ENCODE measurements around the gene ATF7. TPM values are rescaled to one million over a fixed set of nuclear protein-coding genes. Genes with fewer than 3 reads are reported as not detected.
"Not testable (repeated sequence)": the region's sequence is repeated elsewhere in the genome, so short reads cannot be mapped to it uniquely, and the experiment has no call there.

Gene ATF7
- total RNA-seq, 1 experiment from 2014 or later: 31.6 TPM

GRCh38 chr12:53599579-53599978 lies 26.6 kb downstream of the ATF7 start:
- no peak for DNase-seq (ENCODE audit: extremely low read depth, low read depth)

DNA sequence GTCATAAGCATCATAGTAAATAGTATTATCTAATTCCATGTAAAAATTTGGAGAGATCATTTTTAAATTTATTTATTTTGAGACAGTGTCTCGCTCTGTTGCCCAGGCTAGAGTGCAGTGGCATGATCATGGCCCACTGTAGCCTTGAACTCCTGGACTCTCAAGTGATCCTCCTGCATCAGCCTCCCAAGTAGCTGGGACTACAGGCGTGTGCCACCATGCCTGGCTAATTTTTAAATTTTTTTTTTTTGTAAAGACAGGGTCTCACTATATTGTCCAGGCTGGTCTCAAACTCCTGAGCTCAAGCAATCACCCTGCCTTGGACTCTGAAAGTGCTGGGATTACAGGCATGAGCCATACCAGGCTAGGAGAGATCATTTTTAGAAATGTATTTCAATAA lies 27.2 kb downstream of the ATF7 start:
- DNase-seq (ENCODE audit: extremely low read depth, low read depth): not testable (repeated sequence)

GRCh38 chr12:53596920-53597363 lies 29.2 kb downstream of the ATF7 start:
- no peak for DNase-seq (ENCODE audit: extremely low read depth, low read depth)

DNA sequence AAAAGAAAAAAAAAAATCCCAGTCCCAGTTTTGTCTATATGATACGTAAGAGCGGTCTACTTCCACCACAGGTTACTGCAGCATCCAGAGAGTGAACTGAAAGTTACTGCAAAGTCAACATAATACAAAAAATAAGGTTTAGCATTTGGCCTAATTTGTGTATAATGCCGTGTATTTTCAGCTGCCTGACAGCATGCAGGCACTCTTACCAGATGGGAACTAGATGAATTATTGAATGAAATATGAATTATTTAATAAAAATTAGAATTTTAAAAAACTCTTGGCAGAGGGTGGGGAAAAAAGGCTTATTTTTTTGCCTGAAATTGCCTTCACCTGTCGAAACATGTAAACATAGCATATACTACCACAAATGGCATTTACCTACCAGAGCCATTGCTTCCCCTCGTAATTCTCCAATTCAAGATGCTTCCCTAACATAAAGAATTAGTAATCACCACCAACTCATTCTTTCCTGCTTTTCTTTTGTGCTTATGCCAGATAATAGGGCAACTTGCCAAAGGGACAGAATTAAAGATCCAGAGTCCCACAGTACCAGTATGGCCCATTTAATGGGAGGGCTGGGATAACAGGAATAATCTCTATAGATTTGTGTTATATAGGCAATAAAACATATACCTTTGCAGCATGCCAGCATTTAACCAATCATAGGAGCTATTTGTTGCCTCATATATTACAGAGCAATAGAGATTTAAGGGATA lies 31.1 kb downstream of the ATF7 start:
- no peak for DNase-seq (ENCODE audit: extremely low read depth, low read depth)

- DNase-seq (ENCODE audit: extremely low read depth, low read depth): no peak
Measured at GRCh38 chr12:53593707-53594106, 32.5 kb downstream of the ATF7 start.

- no peak for DNase-seq (ENCODE audit: extremely low read depth, low read depth)
Measured at GRCh38 chr12:53593031-53593430, 33.2 kb downstream of the ATF7 start.

DNA sequence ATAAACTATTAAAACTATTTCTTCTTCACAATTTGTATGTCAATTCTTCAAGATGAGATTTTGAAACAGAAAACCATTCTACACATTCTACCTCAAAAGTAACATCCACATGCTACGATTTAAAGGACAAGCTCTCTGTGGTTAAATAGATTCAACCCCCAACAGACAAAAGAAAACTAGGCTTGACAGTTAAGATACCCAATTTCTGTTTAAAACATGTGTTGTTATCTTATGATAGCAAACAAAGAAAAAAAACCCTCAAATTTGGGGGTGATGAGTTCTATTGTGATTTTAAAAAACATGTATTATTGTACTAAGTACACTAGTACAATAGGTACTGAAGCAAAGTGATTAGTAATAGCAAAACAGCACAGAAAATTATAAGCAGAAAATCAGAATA lies 33.8 kb downstream of the ATF7 start:
- no peak for DNase-seq (ENCODE audit: extremely low read depth, low read depth)

GRCh38 chr12:53591301-53592206 lies 34.6 kb downstream of the ATF7 start:
- no peak for DNase-seq (ENCODE audit: extremely low read depth, low read depth)

DNA sequence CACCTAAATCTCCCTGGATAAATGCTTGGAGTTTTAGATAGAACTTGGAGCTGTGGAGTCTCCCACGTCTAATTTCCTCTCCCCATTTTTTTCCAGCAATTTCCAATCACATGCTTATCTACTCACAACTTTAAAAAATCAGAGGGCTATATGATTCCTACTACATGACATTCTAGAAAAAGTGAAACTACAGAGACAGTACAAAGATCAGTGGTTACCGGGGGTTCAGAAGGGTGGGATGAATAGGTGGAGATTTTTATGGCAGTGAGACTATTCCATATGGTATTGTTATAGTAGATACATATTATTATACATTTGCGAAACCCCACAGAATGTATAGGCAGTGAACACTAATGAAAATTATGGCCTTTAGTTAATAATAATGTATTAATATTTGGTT lies 35.5 kb downstream of the ATF7 start:
- no peak for DNase-seq (ENCODE audit: extremely low read depth, low read depth)

DNA sequence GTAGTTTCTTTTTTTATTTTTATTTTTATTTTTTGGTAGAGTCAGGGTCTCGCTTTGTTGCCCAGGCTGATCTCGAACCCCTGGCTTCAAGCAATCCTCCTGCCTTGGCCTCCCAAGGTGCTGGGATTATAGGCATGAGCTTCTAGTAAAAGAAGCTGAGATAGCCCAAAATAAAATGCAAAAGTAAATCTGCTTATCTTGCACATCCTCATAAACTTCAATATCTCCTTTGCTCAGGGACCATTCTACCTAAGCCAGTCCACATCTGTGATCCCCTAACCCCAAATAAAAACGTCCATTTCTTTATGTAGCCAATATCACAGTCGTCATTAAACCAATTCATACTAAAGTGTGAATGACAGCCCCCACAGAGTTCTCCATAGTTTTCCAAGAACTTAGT lies 36.3 kb downstream of the ATF7 start:
- no peak for DNase-seq (ENCODE audit: extremely low read depth, low read depth)

DNA sequence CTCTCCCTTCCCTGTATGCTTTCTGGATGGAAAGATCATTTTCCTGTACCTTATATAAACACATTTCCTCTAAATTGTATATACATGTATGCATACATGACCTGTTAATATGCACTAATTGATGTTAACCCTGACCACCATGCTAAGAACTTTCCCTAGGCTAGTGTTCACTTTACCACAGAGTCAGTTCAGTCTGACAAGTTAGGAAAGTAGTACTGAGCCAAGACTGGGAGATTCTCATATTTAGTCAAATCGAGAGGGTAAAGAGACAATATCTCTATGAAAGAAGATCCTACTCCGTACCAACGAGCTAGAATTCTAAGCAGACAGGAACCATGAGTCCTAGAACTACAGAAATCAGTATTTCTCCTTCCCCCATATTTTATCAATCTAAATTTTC lies 36.8 kb downstream of the ATF7 start:
- no peak for DNase-seq (ENCODE audit: extremely low read depth, low read depth)

- DNase-seq (ENCODE audit: extremely low read depth, low read depth): no peak
Measured at GRCh38 chr12:53588123-53588522, 38.1 kb downstream of the ATF7 start.

DNA sequence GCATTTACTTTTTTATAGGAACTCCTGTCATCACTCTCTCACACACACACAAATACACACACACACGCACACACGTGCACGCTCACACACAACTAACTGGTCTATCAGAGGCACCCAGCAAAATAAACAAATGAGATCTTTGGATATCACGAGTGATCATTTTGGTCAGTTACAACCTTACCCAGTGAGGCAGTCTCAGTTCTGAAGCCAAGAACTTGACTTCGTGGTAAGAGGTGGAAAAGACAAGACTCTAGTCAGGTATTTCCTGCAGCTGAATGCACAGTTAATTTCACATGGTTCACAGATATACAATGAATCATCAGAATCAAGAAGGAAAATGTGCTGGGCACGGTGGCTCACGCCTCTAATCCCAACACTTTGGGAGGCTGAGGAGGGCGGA lies 39.4 kb downstream of the ATF7 start:
- no peak for DNase-seq (ENCODE audit: extremely low read depth, low read depth)

DNA sequence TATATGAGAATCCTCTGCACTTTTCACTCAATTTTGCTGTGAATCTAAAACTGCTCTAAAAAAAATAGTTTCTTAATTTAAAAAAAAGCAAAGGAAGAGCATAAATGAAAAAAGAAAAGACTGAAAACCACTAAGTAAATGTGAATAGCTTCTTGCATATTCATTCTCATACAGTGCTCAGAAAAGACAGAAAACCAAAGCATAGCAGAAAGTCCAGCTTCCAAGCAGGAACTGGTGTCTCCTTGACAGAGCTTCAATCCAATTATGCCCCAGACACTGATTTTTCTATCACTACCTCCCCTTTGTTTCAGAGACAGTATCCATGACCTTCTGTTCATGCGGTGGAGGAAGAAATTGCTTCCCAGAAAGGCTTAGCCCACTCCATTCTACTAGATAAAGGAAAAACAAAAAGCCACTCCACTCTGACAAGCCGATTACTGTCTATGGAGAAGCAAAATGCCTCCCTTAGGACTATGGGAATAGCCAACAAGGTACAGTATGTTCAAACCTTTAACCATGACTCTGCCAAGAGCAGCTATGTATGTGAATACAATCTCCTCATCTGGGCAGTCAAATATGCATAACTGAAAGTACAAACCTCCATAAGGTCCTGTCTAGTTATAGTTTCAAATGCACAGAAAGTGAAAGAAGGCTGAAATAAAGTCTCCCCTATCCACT lies 40.6 kb downstream of the ATF7 start:
- DNase-seq (ENCODE audit: extremely low read depth, low read depth): no peak

GRCh38 chr12:53579545-53579955 lies 46.6 kb downstream of the ATF7 start:
- DNase-seq (ENCODE audit: extremely low read depth, low read depth): no peak

DNA sequence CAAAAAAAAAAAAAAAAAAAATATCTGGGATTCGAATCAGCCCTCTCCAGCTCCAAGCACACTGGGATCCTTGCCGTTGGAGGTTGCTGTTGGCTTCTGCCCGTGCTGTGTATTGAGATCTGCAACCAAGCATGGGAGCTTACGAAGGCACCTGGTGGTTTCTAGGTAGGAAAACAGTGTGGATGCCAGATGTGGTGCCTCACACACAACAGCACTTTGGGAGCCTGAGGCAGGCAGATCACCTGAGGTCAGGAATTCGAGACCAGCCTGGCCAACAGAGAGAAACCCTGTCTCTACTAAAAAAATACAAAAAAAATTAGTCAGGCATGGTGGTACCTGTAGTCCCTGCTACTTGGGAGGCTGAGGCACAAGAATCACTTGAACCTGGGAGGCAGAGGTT lies 47.4 kb downstream of the ATF7 start:
- no peak for DNase-seq (ENCODE audit: extremely low read depth, low read depth)

DNA sequence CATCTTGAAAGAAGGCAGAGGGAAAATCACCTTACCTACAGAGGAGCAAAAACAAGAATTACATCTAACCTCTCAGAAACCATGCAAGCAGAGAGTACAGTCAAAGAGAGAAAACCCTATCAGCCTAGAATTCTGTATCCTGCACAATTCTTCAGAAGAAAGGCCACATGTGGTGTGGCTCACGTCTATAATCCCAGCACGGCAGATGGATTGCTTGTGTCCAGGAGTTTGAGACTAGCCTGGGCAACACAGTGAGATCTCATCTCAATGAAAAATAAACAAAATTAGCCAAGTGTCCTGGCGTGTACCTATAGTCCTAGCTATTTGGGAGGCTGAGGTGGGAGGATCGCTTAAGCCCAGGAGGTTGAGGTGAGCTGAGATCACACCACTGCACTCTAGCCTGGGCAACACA lies 48.2 kb downstream of the ATF7 start:
- no peak for DNase-seq (ENCODE audit: extremely low read depth, low read depth)

- peak; percentile 41 for DNase-seq (ENCODE audit: extremely low read depth, low read depth)
Measured at GRCh38 chr12:53575502-53576249, 50.5 kb downstream of the ATF7 start.

GRCh38 chr12:53572134-53572758 lies 53.9 kb downstream of the ATF7 start:
- no peak for DNase-seq (ENCODE audit: extremely low read depth, low read depth)

DNA sequence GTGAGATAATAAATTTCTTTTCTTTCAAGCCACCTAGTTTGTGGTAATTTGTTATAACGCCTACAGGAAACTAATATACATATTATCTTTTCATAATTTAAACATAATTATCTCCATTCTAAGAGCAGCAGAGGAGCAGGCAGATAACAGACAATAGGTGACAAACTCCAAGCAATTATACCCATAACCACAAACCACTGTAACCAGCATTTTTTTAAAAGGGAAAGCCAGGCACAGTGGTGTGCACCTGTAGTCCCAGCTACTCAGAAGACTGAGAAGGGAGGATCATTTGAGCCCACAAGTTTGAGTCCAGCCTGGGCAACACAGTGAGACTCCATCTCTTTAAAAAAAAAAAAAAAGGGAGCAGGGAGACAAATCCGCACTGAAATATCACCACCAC lies 54.9 kb downstream of the ATF7 start:
- DNase-seq (ENCODE audit: extremely low read depth, low read depth): no peak

Measured in NCI-H460 (cell line).